GM12878 (cell line): ENCODE measurements around the gene ANKRD16. TPM values are rescaled to one million over a fixed set of nuclear protein-coding genes. Genes with fewer than 3 reads are reported as not detected.
A peak's percentile ranks its signal among the peaks of the same experiment; 100 is the strongest.

Experiments used
- ATAC-seq: fragments of 200-7000 bp; cut with Tn5 transposase; 3 replicates; pipeline ENCODE4 v1.9.1; 2020; ENCODE audit warnings: mild to moderate bottlenecking, moderate library complexity
- BruUV-seq: library from RNA; stranded (reverse); fragments of 400-500 nt; replicated peaks from 2 replicates; lab custom pipeline; 2021; lab: Mats Ljungman, UMichigan
- CTCF ChIA-PET: fragments of 300-600 bp; sonication (Branson Sonifier 250); formaldehyde crosslinking; extraction: SDS; loops from one replicate; lab custom pipeline; 2021; ENCODE audit warnings: inconsistent platforms; lab: Yijun Ruan, JAX
- POLR2A ChIA-PET: fragments of 350-600 bp; formaldehyde crosslinking; extraction: SDS; loops from one replicate; lab custom pipeline; 2021; ENCODE audit warnings: inconsistent platforms; lab: Charles Lee
- RAD21 ChIA-PET: fragments of 300-600 bp; sonication (Branson Sonifier 250); formaldehyde crosslinking; loops from one replicate; lab custom pipeline; 2023; ENCODE audit warnings: antibody characterized with exemption; ENCODE audit not compliant: unreplicated experiment; lab: Charles Lee
- SMC1A ChIA-PET: fragments of 300-600 bp; sonication (Branson Sonifier 250); formaldehyde crosslinking; loops from one replicate; lab custom pipeline; 2023; ENCODE audit not compliant: unreplicated experiment, uncharacterized antibody; lab: Charles Lee
- DNase-seq: peaks from one replicate; pipeline ENCODE4 v3.0.0-alpha.2; 2011; ENCODE audit warnings: low read depth, low spot score
- FAIRE-seq: peaks from 3 replicates; lab custom pipeline; 2011; peaks lifted over from hg19 to GRCh38; lab: Jason Lieb, UNC
- H2AFZ ChIP-seq: 2 replicates; pipeline ENCODE4 v1.6.0; 2011; ENCODE audit warnings: low read depth, low read length, control low read depth; ENCODE audit not compliant: control insufficient read depth
- H3K27ac ChIP-seq: 2 replicates; pipeline ENCODE4 v1.5.1; 2011; ENCODE audit warnings: control low read depth; ENCODE audit not compliant: control insufficient read depth, insufficient read depth
- H3K27me3 ChIP-seq, 2 experiments: replicated peaks in 1 of 2; 2 replicates each; pipeline versions ENCODE4 v1.6.0 to v1.6.1; 2011; ENCODE audit warnings: low read length in 1 of 2; ENCODE audit not compliant: control insufficient read depth in 2 of 2, insufficient read depth in 2 of 2
- H3K36me3 ChIP-seq, 2 experiments: 2 replicates each; pipeline ENCODE4 v1.5.1; 2011; ENCODE audit warnings: low read length in 1 of 2; ENCODE audit not compliant: control insufficient read depth in 2 of 2, insufficient read depth in 2 of 2
- H3K4me1 ChIP-seq: 2 replicates; pipeline ENCODE4 v1.6.1; 2011; ENCODE audit warnings: mild to moderate bottlenecking, low read length, moderate library complexity, mixed read lengths; ENCODE audit not compliant: control insufficient read depth, insufficient read depth
- H3K4me2 ChIP-seq: 2 replicates; pipeline ENCODE4 v1.6.0; 2011; ENCODE audit warnings: control low read depth; ENCODE audit not compliant: control insufficient read depth, insufficient read depth
- H3K4me3 ChIP-seq: fragments of 200-600 bp; sonication (generic); 2 replicates; pipeline ENCODE4 v1.5.1; 2016
- H3K79me2 ChIP-seq: 2 replicates; pipeline ENCODE4 v1.6.0; 2011; ENCODE audit warnings: low read length; ENCODE audit not compliant: control insufficient read depth, insufficient read depth
- H3K9ac ChIP-seq: 2 replicates; pipeline ENCODE4 v1.8.0; 2011; ENCODE audit warnings: low read length, control low read depth, mixed read lengths; ENCODE audit not compliant: control insufficient read depth, insufficient read depth
- H3K9me3 ChIP-seq: replicated peaks from 3 replicates; pipeline ENCODE4 v1.5.1; 2011; ENCODE audit warnings: mild to moderate bottlenecking, low read length; ENCODE audit not compliant: control insufficient read depth, insufficient read depth
- H4K20me1 ChIP-seq: 2 replicates; pipeline ENCODE4 v1.6.0; 2011; ENCODE audit not compliant: control insufficient read depth, insufficient read depth
- BCL3 ChIP-seq: IDR thresholded peaks from 2 replicates; pipeline ENCODE4 v1.6.1; 2011; ENCODE audit warnings: borderline replicate concordance, low read depth, mild to moderate bottlenecking, moderate library complexity, low read length; ENCODE audit not compliant: insufficient read depth, poor library complexity, severe bottlenecking
- KAT2A ChIP-seq: conservative IDR thresholded peaks from 2 replicates; pipeline ENCODE4 v1.6.1; 2011; ENCODE audit warnings: low read depth, low read length; ENCODE audit not compliant: control insufficient read depth
- PRDM15 ChIP-seq: fragments of 450-650 bp; formaldehyde crosslinking; IDR thresholded peaks from 2 replicates; pipeline ENCODE4 v1.4.0; 2020; ENCODE audit warnings: mild to moderate bottlenecking, moderate library complexity
- WGBS: methylation state at CpG from one replicate; pipeline ENCODE4 v1.1.6; 2016; ENCODE audit warnings: low lambda C conversion rate; ENCODE audit not compliant: insufficient replicate concordance, insufficient coverage; ENCODE audit errors: missing lambda C conversion rate; 5-methylcytosine and 5-hydroxymethylcytosine counted together
- in situ Hi-C: fragments of 300-500 bp; cut with MboI; formaldehyde crosslinking; loops from 9 replicates; pipeline ENCODE4 v1.14.3; 2018; ENCODE audit warnings: mixed read lengths
- intact Hi-C: fragments of 100-400 bp; cut with micrococcal nuclease; formaldehyde crosslinking; loops from one replicate; pipeline ENCODE4 v1.14.2; 2022; ENCODE audit not compliant: unreplicated experiment
- polyA plus RNA-seq, 11 experiments: library from polyadenylated mRNA; depleted of rRNA in 4 of 11; unstranded in 6 of 11; stranded (reverse) in 5 of 11; fragments of >200 nt; fragmentation: Nextera tagmentation in 4 of 11; fragmentation: Illumina TruSeq in 1 of 11; extraction: Ambion mirVana in 4 of 11; extraction: Trizol in 1 of 11; gene quantifications; 1 replicate in 1 of 11; 2 replicates in 10 of 11; pipeline versions ENCODE4 v1.2.1 to v1.2.3, GENCODE V29; 2011 to 2016; ENCODE audit warnings: inconsistent platforms in 2 of 11, missing spikeins in 2 of 11, low read depth in 1 of 11
- total RNA-seq, 4 experiments: library from RNA; depleted of rRNA in 3 of 4; stranded (reverse); fragments of >200 nt in 3 of 4; fragmentation: Illumina TruSeq in 1 of 4; extraction: Trizol in 1 of 4; gene quantifications; 2 replicates each; pipeline versions ENCODE4 v1.2.1 to v1.2.3, GENCODE V29; 2013 to 2021

Gene ANKRD16
- total and polyA plus RNA-seq, 10 of the 15 experiments (the other 5 are each of a cell fraction or from before 2014, with no cell fraction given): 0.57 to 13.6 (median 4.4) TPM

GRCh38 chr10:5855979-5856700 is 33.6 kb downstream of the ANKRD16 start:
- POLR2A ChIA-PET: interaction anchor here (4.4 kb wide), 1 partner anchor 12 kb away, joined by 69 read pairs; no protein-coding TSS in a partner anchor

More at GRCh38 chr10:5855979-5856700, 33.6 kb downstream of the ANKRD16 start:
- no peaks in the 10 kb centered on the region for H3K9me3 ChIP-seq
- FAIRE-seq (no peak), ATAC-seq (no peak), DNase-seq (no peak)
- H3K9ac ChIP-seq: no peak overlapping the region
- no peak overlapping the region for H3K4me2 ChIP-seq
- ChIA-PET CTCF (interaction anchor here (0.8 to 1.5 kb wide), 3 partner anchors 13 to 39 kb away, joined by 3 to 4 read pairs (median 3); no protein-coding TSS in a partner anchor), SMC1A (interaction anchor here (1.1 to 6.2 kb wide), 2 partner anchors 14 to 32 kb away, joined by 3 to 77 read pairs; no protein-coding TSS in a partner anchor), RAD21 (no interaction called here)
- H3K36me3 ChIP-seq: no peaks in the 10 kb centered on the region
- H3K4me3 ChIP-seq: no peak overlapping the region
- H2AFZ ChIP-seq: no peak overlapping the region
- in situ Hi-C loops: no loop called here
- no peaks in the 10 kb centered on the region; a peak in 1 of 4 replicates for H3K27me3 ChIP-seq
- no peak overlapping the region for H3K27ac ChIP-seq
- intact Hi-C loops: no loop called here
- H3K4me1 ChIP-seq: peaks cover 9% of the 10 kb centered on the region
- no peaks in the 10 kb centered on the region for H3K79me2 ChIP-seq
- BruUV-seq: no TSS peak
- TF ChIP-seq PRDM15 (CRISPR knock-in tag) (no peak), KAT2A (no peak), BCL3 (peak; percentile 63)
- no peaks in the 10 kb centered on the region for H4K20me1 ChIP-seq
- WGBS: 64% methylated on average over 18 of the region's 18 CpGs
